ENCODE data around the gene TRAPPC3. TPM values are rescaled to one million over a fixed set of nuclear protein-coding genes. Genes with fewer than 3 reads are reported as not detected.
A peak's percentile ranks its signal among the peaks of the same experiment; 100 is the strongest.

The TRAPPC3 gene
- total and polyA plus RNA-seq, 9 of the 15 experiments (the other 6 are each of a cell fraction or from before 2014, with no cell fraction given) = 20.6 to 141 (median 112) TPM

- TF ChIP-seq KAT7 (CRISPR knock-in tag; IDR thresholded peaks at IDR 0.05; ENCODE audit: borderline replicate concordance) = peak; percentile 90; the same call in 1 of the 2 replicates
- TF ChIP-seq CEBPG (CRISPR knock-in tag; IDR thresholded peaks at IDR 0.05) = peak; percentile 79
- no peak for TF ChIP-seq CEBPG (tag; conservative IDR thresholded peaks at IDR 0.05 in 1 of 2, IDR thresholded peaks at IDR 0.05 in 1 of 2)
- TF ChIP-seq RB1 (IDR thresholded peaks at IDR 0.05; ENCODE audit: low read depth) = peak; percentile 22; the same call in 1 of the 2 replicates
- TF ChIP-seq RFX5 (IDR thresholded peaks at IDR 0.05; ENCODE audit: low read depth, low read length) = no peak
- peak; percentile 70; the same call in 1 of the 2 replicates for TF ChIP-seq ATF7 (IDR thresholded peaks at IDR 0.05)
- TF ChIP-seq, protein P1, sequence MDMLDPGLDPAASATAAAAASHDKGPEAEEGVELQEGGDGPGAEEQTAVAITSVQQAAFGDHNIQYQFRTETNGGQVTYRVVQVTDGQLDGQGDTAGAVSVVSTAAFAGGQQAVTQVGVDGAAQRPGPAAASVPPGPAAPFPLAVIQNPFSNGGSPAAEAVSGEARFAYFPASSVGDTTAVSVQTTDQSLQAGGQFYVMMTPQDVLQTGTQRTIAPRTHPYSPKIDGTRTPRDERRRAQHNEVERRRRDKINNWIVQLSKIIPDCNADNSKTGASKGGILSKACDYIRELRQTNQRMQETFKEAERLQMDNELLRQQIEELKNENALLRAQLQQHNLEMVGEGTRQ (CRISPR knock-in tag; IDR thresholded peaks at IDR 0.05) = no peak
- peak; percentile 61 for TF ChIP-seq FOSL1 (tag; conservative IDR thresholded peaks at IDR 0.05)
- TF ChIP-seq, protein P2, sequence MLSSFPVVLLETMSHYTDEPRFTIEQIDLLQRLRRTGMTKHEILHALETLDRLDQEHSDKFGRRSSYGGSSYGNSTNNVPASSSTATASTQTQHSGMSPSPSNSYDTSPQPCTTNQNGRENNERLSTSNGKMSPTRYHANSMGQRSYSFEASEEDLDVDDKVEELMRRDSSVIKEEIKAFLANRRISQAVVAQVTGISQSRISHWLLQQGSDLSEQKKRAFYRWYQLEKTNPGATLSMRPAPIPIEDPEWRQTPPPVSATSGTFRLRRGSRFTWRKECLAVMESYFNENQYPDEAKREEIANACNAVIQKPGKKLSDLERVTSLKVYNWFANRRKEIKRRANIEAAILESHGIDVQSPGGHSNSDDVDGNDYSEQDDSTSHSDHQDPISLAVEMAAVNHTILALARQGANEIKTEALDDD (IDR thresholded peaks at IDR 0.05) = 0 out of 2 replicates have a peak, but pooled peaks have one; percentile 24
- peak; percentile 31 for TF ChIP-seq NFYB (IDR thresholded peaks at IDR 0.05; ENCODE audit: extremely low read depth, insufficient read length)
- no peak for TF ChIP-seq FOXP4 (CRISPR knock-in tag; IDR thresholded peaks at IDR 0.05; ENCODE audit: borderline replicate concordance)
- TF ChIP-seq ATF4 (CRISPR knock-in tag; IDR thresholded peaks at IDR 0.05) = 0 out of 2 replicates have a peak, but pooled peaks have one; percentile 7
- no peak for TF ChIP-seq ZNF316 (IDR thresholded peaks at IDR 0.05)
- peak; percentile 92 to 99 (median 96) for TF ChIP-seq CTCF (IDR thresholded peaks at IDR 0.05 in 2 of 3, conservative IDR thresholded peaks at IDR 0.05 in 1 of 3; ENCODE audit: insufficient read depth in 2 of 3, low read depth in 1 of 3, low read length in 3 of 3)
- TF ChIP-seq SMAD4 (CRISPR knock-in tag; conservative IDR thresholded peaks at IDR 0.05) = peak; percentile 50
- TF ChIP-seq NR2F6 (CRISPR knock-in tag; IDR thresholded peaks at IDR 0.05) = 0 out of 2 replicates have a peak, but pooled peaks have one; percentile 39
- 0 out of 4 replicates have a peak, but pooled peaks of 1 of the 2 experiments have one; percentile 47 for TF ChIP-seq FOXA3 (CRISPR knock-in tag; conservative IDR thresholded peaks at IDR 0.05 in 1 of 2, IDR thresholded peaks at IDR 0.05 in 1 of 2)
- peak; percentile 77; the same call in 1 of the 2 replicates for TF ChIP-seq ZBTB7A (IDR thresholded peaks at IDR 0.05; ENCODE audit: borderline replicate concordance, control insufficient read depth, low read depth, low read length)
- 0 out of 2 replicates have a peak, but pooled peaks have one; percentile 27 for TF ChIP-seq MYC (IDR thresholded peaks at IDR 0.05; ENCODE audit: low read depth, low read length)
- TF ChIP-seq MYC (CRISPR knock-in tag; IDR thresholded peaks at IDR 0.05; ENCODE audit: borderline replicate concordance, low read depth) = no peak
Observed at GRCh38 chr1:36134505-36135329, 14.6 kb downstream of the TRAPPC3 start (continued).

Data from K562 (cell line).